Stimulated activated CD8-positive, alpha-beta memory T cell treated with anti-CD3 and anti-CD28 coated beads, Interleukin-2, amount 100 ng/mL, for 48 hours (primary cell): ENCODE results near the gene MPRIP.
A peak's percentile ranks its signal among the peaks of the same experiment; 100 is the strongest.
"Not testable (repeated sequence)": the region's sequence is repeated elsewhere in the genome, so short reads cannot be mapped to it uniquely, and the experiment has no call there.

Experiments
- DNase-seq, 2 donors: peaks; one replicate each; pipeline ENCODE4 v3.0.0-alpha.2; 2020; ENCODE audit warnings: low read depth in 2 of 2

The MPRIP gene

GRCh38 chr17:17144916-17145665 lies 102.8 kb downstream of the MPRIP start:
- no peak for DNase-seq

- DNase-seq: no peak
These were observed 104.6 kb downstream of the MPRIP start for GRCh38 chr17:17146786-17147406.

GRCh38 chr17:17147821-17148220 lies 105.6 kb downstream of the MPRIP start:
- DNase-seq: no peak

GRCh38 chr17:17149520-17150447 lies 107.5 kb downstream of the MPRIP start:
- no peak for DNase-seq

GRCh38 chr17:17150448-17150800 lies 108.2 kb downstream of the MPRIP start:
- DNase-seq: no peak

GRCh38 chr17:17151055-17151454 lies 108.8 kb downstream of the MPRIP start:
- DNase-seq: no peak

GRCh38 chr17:17151541-17151940 lies 109.3 kb downstream of the MPRIP start:
- DNase-seq: no peak

- DNase-seq: peak; percentile 8 to 15
These were observed 109.7 kb downstream of the MPRIP start for GRCh38 chr17:17151962-17152361.

GRCh38 chr17:17152385-17152784 lies 110.1 kb downstream of the MPRIP start:
- DNase-seq: no peak

- no peak for DNase-seq
These were observed 110.8 kb downstream of the MPRIP start for GRCh38 chr17:17153071-17153470.

- no peak for DNase-seq
These were observed 111.5 kb downstream of the MPRIP start for GRCh38 chr17:17153709-17154108.

- no peak for DNase-seq
These were observed 112.3 kb downstream of the MPRIP start for GRCh38 chr17:17154556-17154955.

GRCh38 chr17:17154981-17155380 lies 112.7 kb downstream of the MPRIP start:
- DNase-seq: no peak

- no peak for DNase-seq
These were observed 113.3 kb downstream of the MPRIP start for GRCh38 chr17:17155568-17155967.

GRCh38 chr17:17156107-17156506 lies 113.8 kb downstream of the MPRIP start:
- no peak for DNase-seq

- DNase-seq: no peak
These were observed 114.3 kb downstream of the MPRIP start for GRCh38 chr17:17156511-17156910.

- DNase-seq: no peak
These were observed 114.8 kb downstream of the MPRIP start for GRCh38 chr17:17157041-17157440.

- not testable (repeated sequence) for DNase-seq
These were observed 116.2 kb downstream of the MPRIP start for GRCh38 chr17:17158506-17158905.

- no peak for DNase-seq
These were observed 117.3 kb downstream of the MPRIP start for GRCh38 chr17:17159571-17159970.

GRCh38 chr17:17161121-17161520 lies 118.9 kb downstream of the MPRIP start:
- no peak for DNase-seq

- no peak for DNase-seq
These were observed 119.5 kb downstream of the MPRIP start for GRCh38 chr17:17161759-17162158.

GRCh38 chr17:17164156-17164555 lies 121.9 kb downstream of the MPRIP start:
- no peak for DNase-seq

GRCh38 chr17:17164676-17165075 lies 122.4 kb downstream of the MPRIP start:
- no peak for DNase-seq
